Muscle of leg (tissue), 11 donors: ENCODE measurements around the gene ADGRL3. TPM values are rescaled to one million over a fixed set of nuclear protein-coding genes. Genes with fewer than 3 reads are reported as not detected.
"Not testable (repeated sequence)": the region's sequence is repeated elsewhere in the genome, so short reads cannot be mapped to it uniquely, and the experiment has no call there.

Source experiments
- DNase-seq: peaks from one replicate; pipeline ENCODE4 v3.0.0; 2013
- H3K27ac ChIP-seq: one replicate; pipeline ENCODE4 v1.5.1; 2013; ENCODE audit warnings: mild to moderate bottlenecking, low read length, control low read depth
- H3K27me3 ChIP-seq: one replicate; pipeline ENCODE4 v1.6.1; 2013; ENCODE audit warnings: low read length; ENCODE audit not compliant: control insufficient read depth, insufficient read depth
- H3K36me3 ChIP-seq: one replicate; pipeline ENCODE4 v1.6.1; 2013; ENCODE audit warnings: low read length; ENCODE audit not compliant: control insufficient read depth, insufficient read depth
- H3K4me1 ChIP-seq: one replicate; pipeline ENCODE4 v1.6.1; 2013; ENCODE audit warnings: low read length; ENCODE audit not compliant: control insufficient read depth, insufficient read depth
- H3K4me3 ChIP-seq: one replicate; pipeline ENCODE4 v1.5.1; 2013; ENCODE audit warnings: low read length, control low read depth
- H3K9me3 ChIP-seq: replicated peaks from 2 replicates; pipeline ENCODE4 v1.6.1; 2013; ENCODE audit warnings: low read depth, low read length; ENCODE audit not compliant: control insufficient read depth
- WGBS: methylation state at CpG from one replicate; pipeline ENCODE4 v1.1.5; 2013; ENCODE audit warnings: missing lambda C conversion rate; ENCODE audit not compliant: insufficient coverage; 5-methylcytosine and 5-hydroxymethylcytosine counted together
- polyA plus RNA-seq, 8 donors: library from polyadenylated mRNA; unstranded; fragments of 120-200 nt; gene quantifications; one replicate each; pipeline versions ENCODE4 v1.2.1 to v1.2.3, GENCODE V29; 2013; ENCODE audit warnings: inconsistent platforms in 1 of 8, low replicate concordance in 1 of 8; ENCODE audit not compliant: insufficient read length in 8 of 8, insufficient read depth in 1 of 8
- total RNA-seq: library from RNA; stranded (reverse); fragments of 120-200 nt; gene quantifications from one replicate; pipeline ENCODE4 v1.2.4, GENCODE V29; 2013

ADGRL3 gene
- total and polyA plus RNA-seq, 9 donors, result 11.8 to 40.7 (median 24.8) TPM

GRCh38 chr4:61938250-61938846 is 738.2 kb downstream of the ADGRL3 start:
- peaks cover 5% of the 10 kb centered on the region for H3K36me3 ChIP-seq
- no peaks in the 10 kb centered on the region for H3K4me1 ChIP-seq
- H3K27me3 ChIP-seq, result no peaks in the 10 kb centered on the region
- H3K9me3 ChIP-seq, result no peaks in the 10 kb centered on the region
- no peak for DNase-seq
- H3K4me3 ChIP-seq, result no peak overlapping the region
- no peak overlapping the region for H3K27ac ChIP-seq
- WGBS, result 94% methylated on average over 2 of the region's 5 CpGs

- Histone ChIP-seq H3K9me3 (no peaks in the 10 kb centered on the region), H3K27ac (no peak overlapping the region), H3K4me1 (no peaks in the 10 kb centered on the region), H3K27me3 (no peaks in the 10 kb centered on the region), H3K36me3 (no peaks in the 10 kb centered on the region), H3K4me3 (no peak overlapping the region)
- DNase-seq, result no peak
- no CpG with 5 or more reads among the region's 2 CpGs for WGBS
These were observed 750.5 kb downstream of the ADGRL3 start for GRCh38 chr4:61950625-61951024.

DNA sequence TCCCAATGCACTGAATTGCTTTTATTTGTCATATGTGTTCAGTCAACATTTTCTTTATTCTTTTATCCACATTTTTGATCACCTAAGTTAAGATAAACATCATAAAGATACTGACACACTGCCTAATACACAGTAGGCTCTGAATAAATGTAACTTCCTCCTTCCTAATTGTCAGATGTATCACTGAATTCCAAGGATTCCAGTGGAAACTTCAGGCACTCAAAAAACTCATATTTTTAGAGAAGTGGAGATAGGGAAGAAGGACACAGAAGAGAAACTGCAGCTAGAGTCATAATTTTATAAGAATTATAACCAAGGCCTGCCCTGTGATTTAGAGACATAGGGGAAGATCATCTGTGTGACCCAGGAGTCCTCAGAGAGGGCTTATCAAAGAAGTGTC is 753.3 kb downstream of the ADGRL3 start:
- Histone ChIP-seq H3K27me3 (no peaks in the 10 kb centered on the region), H3K27ac (no peak overlapping the region), H3K4me1 (no peaks in the 10 kb centered on the region), H3K9me3 (peaks cover 6% of the 10 kb centered on the region), H3K36me3 (no peaks in the 10 kb centered on the region), H3K4me3 (no peak overlapping the region)
- DNase-seq, result no peak

GRCh38 chr4:61958591-61958990 is 758.5 kb downstream of the ADGRL3 start:
- H3K36me3 ChIP-seq, result no peaks in the 10 kb centered on the region
- no peaks in the 10 kb centered on the region for H3K27me3 ChIP-seq
- H3K4me3 ChIP-seq, result no peak overlapping the region
- peaks cover 6% of the 10 kb centered on the region for H3K9me3 ChIP-seq
- H3K4me1 ChIP-seq, result no peaks in the 10 kb centered on the region
- DNase-seq, result no peak
- no CpG with 5 or more reads among the region's 1 CpG for WGBS
- H3K27ac ChIP-seq, result no peak overlapping the region

- WGBS, result no CpG with 5 or more reads among the region's 1 CpG
- no peak for DNase-seq
- H3K4me3 ChIP-seq, result no peak overlapping the region
- H3K27me3 ChIP-seq, result no peaks in the 10 kb centered on the region
- peaks cover 6% of the 10 kb centered on the region for H3K9me3 ChIP-seq
- H3K27ac ChIP-seq, result no peak overlapping the region
- H3K36me3 ChIP-seq, result no peaks in the 10 kb centered on the region
- no peaks in the 10 kb centered on the region for H3K4me1 ChIP-seq
These were observed 759.0 kb downstream of the ADGRL3 start for GRCh38 chr4:61959087-61959486.

- Histone ChIP-seq H3K36me3 (peaks cover 4% of the 10 kb centered on the region), H3K4me1 (no peaks in the 10 kb centered on the region), H3K9me3 (no peaks in the 10 kb centered on the region), H3K27me3 (no peaks in the 10 kb centered on the region), H3K27ac (no peak overlapping the region), H3K4me3 (no peak overlapping the region)
- no peak for DNase-seq
- 63% methylated on average over 1 of the region's 4 CpGs for WGBS
These were observed 784.3 kb downstream of the ADGRL3 start for GRCh38 chr4:61984260-61984909.

- Histone ChIP-seq H3K27ac (no peak overlapping the region), H3K36me3 (peaks cover 4% of the 10 kb centered on the region), H3K4me3 (no peak overlapping the region), H3K9me3 (no peaks in the 10 kb centered on the region), H3K4me1 (no peaks in the 10 kb centered on the region), H3K27me3 (no peaks in the 10 kb centered on the region)
- no CpG with 5 or more reads among the region's 4 CpGs for WGBS
- peak; percentile 15 for DNase-seq
These were observed 785.3 kb downstream of the ADGRL3 start for GRCh38 chr4:61985426-61985825.

DNA sequence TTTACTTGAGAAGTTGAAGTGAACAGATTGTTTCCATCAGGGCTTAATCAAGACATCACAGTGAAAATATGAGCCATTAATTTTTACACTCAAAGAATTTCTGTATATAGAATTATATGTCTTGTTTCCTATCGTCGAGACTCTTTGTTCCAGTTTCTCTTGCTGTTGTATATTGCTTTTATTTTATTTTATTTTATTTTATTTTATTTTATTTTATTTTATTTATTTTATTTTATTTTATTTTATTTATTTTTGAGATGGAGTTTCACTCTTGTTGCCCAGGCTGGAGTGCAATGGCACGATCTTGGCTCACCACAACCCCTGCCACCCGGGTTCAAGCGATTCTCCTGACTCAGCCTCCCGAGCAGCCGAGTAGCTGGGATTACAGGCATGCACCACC is 786.8 kb downstream of the ADGRL3 start:
- WGBS, result 100% methylated on average over 3 of the region's 7 CpGs
- H3K27me3 ChIP-seq, H3K27ac ChIP-seq, H3K4me3 ChIP-seq, H3K36me3 ChIP-seq, H3K4me1 ChIP-seq, H3K9me3 ChIP-seq, DNase-seq: not testable (repeated sequence)

GRCh38 chr4:61992351-61992750 is 792.2 kb downstream of the ADGRL3 start:
- WGBS, result no CpG with 5 or more reads among the region's 2 CpGs
- Histone ChIP-seq H3K36me3 (no peaks in the 10 kb centered on the region), H3K27me3 (no peaks in the 10 kb centered on the region), H3K4me1 (no peaks in the 10 kb centered on the region), H3K9me3 (no peaks in the 10 kb centered on the region), H3K4me3 (no peak overlapping the region), H3K27ac (no peak overlapping the region)
- DNase-seq, result peak; percentile 53

DNA sequence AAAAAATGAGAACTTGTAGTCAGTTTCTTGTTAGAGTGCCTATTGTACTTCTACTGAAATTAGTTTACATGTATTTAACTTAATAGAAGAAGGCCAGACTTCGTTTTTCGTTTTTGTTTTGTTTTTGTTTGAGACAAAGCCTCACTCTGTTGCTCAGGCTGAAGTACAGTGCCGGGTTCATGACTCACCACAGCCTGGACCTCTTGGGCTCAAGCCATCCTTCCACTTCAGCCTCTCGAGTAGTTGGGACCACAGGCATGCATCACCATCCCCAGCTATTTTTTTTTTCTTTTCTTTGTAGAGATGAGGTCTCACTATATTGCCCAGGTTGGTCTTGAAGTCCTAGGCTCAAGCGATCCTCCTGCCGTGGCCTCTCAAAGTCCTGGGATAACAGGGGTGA is 793.9 kb downstream of the ADGRL3 start:
- Histone ChIP-seq H3K27me3 (no peaks in the 10 kb centered on the region), H3K36me3 (no peaks in the 10 kb centered on the region), H3K9me3 (no peaks in the 10 kb centered on the region), H3K4me1 (no peaks in the 10 kb centered on the region), H3K4me3 (no peak overlapping the region), H3K27ac (no peak overlapping the region)
- WGBS, result no CpG with 5 or more reads among the region's 6 CpGs
- DNase-seq, result no peak
